Activated CD4-positive, CD25-positive, alpha-beta regulatory T cell (primary cell): ENCODE results near the gene COX7A1.
"Not testable (repeated sequence)": the region's sequence is repeated elsewhere in the genome, so short reads cannot be mapped to it uniquely, and the experiment has no call there.

Source experiments
- DNase-seq, 4 experiments: peaks; one replicate each; lab custom pipeline; 2025; lab: John Stamatoyannopoulos, UW

Gene COX7A1

GRCh38 chr19:36152352-36153091 is at the start of gene COX7A1:
COX7A1 (minus strand) TSS chr19:36152447; CDS start chr19:36152407, 40 bp downstream.
- no peak for DNase-seq

- DNase-seq, result no peak
Measured at GRCh38 chr19:36201684-36202083, 49.4 kb upstream of the COX7A1 start.

- no peak for DNase-seq
Measured at GRCh38 chr19:36198119-36198518, 45.9 kb upstream of the COX7A1 start.

DNA sequence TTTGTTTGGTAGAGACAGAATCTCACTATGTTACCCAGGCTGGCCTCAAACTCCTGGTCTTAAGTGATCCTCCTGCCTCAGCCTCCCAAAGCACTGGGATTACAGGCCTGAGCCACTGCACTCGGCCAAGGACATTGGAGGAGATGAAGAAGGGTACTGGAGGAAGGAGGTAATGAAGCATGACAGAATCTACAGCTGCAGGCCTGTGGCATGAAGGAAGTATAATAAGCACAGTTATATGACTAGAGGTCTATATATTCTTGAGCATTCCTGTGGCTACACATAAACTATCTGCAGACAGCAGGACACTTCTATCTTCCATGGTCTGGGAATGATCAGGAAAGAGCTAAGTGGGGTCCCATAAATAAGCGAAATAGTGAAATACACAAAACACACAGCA is 44.0 kb upstream of the COX7A1 start:
- no peak for DNase-seq

DNA sequence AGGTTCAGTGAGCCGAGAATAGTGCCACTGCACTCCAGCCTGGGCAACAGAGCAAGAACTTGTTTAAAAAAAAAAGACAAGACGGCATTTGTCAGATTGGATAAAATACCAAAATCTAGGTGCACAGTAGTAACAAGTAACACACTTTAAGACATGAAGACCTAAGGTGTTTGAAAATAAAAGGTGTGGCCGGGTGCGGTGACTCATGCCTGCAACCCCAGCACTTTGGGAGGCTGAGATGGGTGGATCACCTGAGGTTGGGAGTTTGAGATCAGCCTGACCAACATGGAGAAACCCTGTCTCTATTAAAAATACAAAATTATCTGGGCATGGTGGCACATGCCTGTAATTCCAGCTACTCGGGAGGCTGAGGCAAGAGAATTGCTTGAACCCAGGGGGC is 34.5 kb upstream of the COX7A1 start:
- DNase-seq, result not testable (repeated sequence)

- DNase-seq, result no peak
Measured at GRCh38 chr19:36183245-36183628, 31.0 kb upstream of the COX7A1 start.

DNA sequence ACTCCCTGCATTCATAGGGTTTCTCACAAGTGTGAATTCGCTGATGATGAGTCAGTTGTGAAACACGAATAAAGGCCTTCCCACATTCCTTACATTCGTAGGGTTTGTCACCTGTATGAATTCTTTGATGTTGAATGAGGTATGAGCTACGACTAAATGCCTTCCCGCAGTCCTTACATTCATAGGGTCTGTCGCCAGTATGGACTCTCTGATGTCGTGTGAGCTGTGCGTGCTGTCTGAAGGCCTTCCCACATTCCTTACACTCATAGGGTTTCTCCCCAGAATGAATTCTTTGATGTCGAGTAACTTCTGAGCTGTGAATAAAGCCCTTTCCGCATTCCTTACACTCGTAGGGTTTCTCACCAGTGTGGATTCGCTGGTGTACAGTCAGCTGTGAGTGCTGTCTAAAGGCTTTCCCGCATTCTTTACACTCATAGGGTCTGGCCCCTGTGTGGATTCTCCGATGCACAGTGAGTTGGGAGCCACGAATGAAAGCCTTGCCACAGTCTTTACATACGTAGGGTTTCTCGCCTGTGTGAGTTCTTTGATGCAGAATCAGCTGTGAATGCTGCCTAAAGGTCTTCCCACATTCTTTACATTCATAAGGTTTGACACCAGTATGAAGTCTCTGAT is 30.5 kb upstream of the COX7A1 start:
- DNase-seq, result no peak

- DNase-seq, result not testable (repeated sequence)
Measured at GRCh38 chr19:36179077-36179476, 26.8 kb upstream of the COX7A1 start.

GRCh38 chr19:36173846-36174245 is 21.6 kb upstream of the COX7A1 start:
- DNase-seq, result not testable (repeated sequence)

DNA sequence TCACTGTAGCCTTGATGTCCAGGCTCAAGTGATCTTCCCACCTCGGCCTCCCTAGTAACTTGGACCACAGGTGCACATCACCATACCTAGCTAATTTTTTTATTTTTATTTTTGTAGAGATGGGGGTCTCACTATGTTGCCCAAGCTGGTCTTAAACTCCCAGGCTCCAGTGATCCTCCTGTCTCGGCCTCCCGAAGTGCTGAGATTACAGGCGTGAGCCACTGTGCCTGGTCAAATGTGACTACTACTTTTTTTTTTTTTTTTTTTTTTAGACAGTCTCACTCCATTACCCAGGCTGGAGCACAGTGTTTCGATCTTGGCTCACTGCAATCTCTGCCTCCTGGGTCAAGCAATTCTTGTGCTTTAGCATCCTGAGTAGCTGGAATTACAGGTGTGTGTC is 20.6 kb upstream of the COX7A1 start:
- DNase-seq, result no peak

DNA sequence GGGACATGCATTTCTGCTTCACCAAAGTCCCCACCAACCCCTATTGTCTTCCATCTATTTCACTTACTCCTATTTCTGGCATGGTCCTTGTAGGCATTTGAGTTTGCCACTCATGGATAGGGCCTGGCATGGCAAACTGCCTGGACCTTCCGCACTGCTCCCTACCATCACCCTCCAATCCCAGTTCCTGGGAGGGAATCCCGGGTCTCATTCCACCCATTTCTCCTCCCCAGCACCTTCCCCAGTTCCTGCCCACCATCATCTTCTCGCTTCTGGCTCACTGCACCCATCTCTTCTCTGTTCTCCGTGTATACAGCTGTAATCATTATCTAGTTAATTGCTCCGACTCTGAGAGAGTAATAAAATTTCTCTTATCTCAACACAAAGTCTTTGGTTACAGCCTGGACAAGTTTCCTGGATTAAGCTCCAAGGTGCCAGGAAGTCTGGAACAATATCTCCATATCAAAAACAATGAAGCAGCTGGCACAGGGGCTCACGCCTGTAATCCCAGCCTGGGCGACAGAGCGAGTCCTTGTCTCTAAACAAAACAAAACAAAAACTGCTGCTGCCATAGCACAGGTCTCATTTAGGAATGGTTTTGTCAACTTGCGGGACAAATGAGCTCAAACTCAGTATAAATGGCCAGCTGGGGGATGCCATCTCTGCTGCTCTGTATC is 17.0 kb upstream of the COX7A1 start:
- DNase-seq, result no peak

DNA sequence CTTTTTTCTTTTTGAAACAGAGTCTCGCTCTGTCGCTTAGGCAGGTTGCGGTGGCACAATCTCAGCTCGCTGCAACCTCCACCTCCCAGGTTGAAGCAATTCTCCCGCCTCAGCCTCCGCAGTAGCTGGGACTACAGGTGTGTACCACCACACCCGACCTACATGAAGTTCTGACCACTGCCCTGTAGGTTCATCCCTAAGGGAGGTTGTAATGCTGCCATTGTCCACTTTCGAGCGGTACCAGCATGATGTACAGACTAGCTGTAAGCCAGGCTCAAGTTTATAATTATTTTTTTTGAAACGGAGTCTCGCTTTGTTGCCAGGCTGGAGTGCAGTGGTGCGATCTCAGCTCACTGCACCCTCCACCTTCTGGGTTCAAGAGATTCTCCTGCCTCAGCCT is 11.6 kb upstream of the COX7A1 start:
- DNase-seq, result no peak

DNA sequence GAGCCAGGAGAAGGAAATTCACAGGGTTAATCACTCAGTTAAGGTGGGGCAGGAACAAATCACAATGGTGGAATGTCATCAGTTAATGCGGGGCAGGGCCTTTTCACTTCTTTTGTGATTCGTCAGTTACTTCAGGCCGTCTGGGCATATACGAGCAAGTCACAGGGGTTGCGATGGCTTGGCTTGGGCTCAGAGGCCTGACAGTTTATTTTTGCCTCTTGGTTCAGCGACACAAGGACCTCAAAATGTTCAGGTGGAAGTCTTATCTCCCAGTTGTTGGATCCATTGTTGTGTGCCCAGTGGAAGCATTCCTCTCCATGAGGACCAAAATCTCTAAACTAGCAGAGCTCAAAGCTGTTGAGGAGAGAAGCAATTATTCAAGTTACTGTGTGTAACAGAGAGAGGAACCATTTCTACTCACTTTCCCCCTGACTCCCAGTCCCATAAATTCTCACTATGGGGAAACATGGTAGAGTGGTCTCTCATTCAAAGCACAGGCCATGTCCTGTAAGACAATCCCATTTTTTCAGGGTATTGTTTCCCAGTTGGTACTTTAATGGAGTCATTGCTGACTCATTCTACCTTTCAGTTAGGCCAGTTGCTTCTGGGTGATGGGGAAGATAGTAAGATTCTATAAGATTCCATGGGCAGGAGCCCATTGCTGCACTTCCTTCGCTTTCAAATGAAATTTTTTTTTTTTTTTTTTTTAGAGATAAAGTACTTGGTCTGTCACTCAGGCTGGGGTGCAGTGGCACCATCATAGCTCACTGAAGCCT is 8.8 kb upstream of the COX7A1 start:
- no peak for DNase-seq

- DNase-seq, result no peak
Measured at GRCh38 chr19:36153126-36153525, 879 bp upstream of the COX7A1 start.

GRCh38 chr19:36152019-36152351 is 262 bp downstream of the COX7A1 start:
- DNase-seq, result no peak

- no peak for DNase-seq
Measured at GRCh38 chr19:36151144-36152018, 866 bp downstream of the COX7A1 start.

DNA sequence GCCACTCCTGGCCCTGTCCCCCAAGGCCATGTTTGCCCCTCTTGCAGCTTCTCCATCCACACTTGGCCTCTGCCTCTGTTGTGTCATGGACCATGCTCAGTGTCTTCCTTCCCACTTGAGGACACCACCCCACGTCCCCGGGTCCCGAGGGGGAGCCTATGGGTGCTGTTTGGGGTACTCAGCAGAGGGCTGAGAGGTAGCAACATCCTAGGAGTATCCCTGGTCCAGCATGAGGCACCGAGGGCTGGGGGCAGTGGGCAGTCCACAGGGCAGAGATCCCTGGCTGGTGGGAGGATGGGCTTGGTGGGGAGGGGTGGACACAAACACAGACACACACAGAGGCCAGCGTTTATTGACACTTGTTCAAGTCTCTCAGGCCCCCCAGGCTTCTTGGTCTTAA is 1.7 kb downstream of the COX7A1 start:
- DNase-seq, result no peak

DNA sequence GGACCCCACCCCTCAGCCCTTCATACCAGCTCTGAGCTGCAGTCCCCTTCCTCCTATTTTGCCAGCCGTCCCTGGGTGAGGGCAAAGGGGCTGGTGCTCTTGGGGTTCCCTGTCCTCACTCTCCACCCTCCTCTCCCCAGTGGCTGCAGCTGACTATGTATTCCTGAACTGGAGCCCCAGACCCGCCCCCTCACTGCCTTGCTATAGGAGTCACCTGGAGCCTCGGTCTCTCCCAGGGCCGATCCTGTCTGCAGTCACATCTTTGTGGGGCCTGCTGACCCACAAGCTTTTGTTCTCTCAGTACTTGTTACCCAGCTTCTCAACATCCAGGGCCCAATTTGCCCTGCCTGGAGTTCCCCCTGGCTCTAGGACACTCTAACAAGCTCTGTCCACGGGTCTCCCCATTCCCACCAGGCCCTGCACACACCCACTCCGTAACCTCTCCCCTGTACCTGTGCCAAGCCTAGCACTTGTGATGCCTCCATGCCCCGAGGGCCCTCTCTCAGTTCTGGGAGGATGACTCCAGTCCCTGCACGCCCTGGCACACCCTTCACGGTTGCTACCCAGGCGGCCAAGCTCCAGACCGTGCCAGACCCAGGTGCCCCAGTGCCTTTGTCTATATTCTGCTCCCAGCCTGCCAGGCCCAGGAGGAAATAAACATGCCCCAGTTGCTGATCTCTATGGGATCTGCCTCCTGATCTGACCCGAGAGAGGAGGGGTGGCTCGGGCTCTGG is 2.4 kb downstream of the COX7A1 start:
- no peak for DNase-seq

- no peak for DNase-seq
Measured at GRCh38 chr19:36144624-36145023, 7.6 kb downstream of the COX7A1 start.

- DNase-seq, result no peak
Measured at GRCh38 chr19:36142496-36142895, 9.8 kb downstream of the COX7A1 start.

DNA sequence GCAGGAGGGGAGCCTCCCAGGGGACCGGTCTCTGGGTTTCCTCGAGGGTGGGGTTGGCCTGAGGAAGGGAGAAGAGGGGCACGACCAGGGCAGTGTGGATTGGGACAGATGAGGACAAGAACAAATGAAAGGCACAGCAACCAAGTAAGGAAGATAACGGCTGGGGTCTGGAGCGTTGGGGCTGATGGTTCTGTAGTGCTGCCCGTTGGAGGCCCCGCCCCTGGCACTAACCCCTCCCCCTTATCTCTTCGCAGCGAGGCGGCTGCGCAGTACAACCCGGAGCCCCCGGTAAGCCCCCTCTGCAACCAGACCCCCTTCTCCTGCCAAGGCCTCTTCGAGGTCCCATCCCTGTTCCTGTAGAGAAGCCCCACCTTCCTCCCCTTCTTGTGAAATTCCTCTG is 10.2 kb downstream of the COX7A1 start:
- DNase-seq, result no peak
